A549 (cell line): ENCODE data around the gene SRRM4.

Experiments
- CHD2 ChIP-seq: fragments of 150-350 bp; IDR thresholded peaks from 2 replicates; pipeline ENCODE4 v1.6.1; 2014; ENCODE audit warnings: low read length; ENCODE audit not compliant: partially characterized antibody
- EP300 ChIP-seq, 2 experiments: fragments of >200 bp; sonication (Bioruptor Twin); formaldehyde crosslinking; IDR thresholded peaks; 2 replicates in 1 of 2; 3 replicates in 1 of 2; pipeline ENCODE4 v1.6.1; 2016 to 2017
- POLR2A ChIP-seq: IDR thresholded peaks from 2 replicates; pipeline ENCODE4 v1.6.1; 2012; ENCODE audit warnings: mild to moderate bottlenecking, low read length
- RAD21 ChIP-seq, 2 experiments: fragments of >200 bp in 1 of 2; sonication (Bioruptor Twin) in 1 of 2; formaldehyde crosslinking in 1 of 2; IDR thresholded peaks in 1 of 2; conservative IDR thresholded peaks in 1 of 2; 2 replicates in 1 of 2; 3 replicates in 1 of 2; pipeline ENCODE4 v1.6.1; 2012 to 2018; ENCODE audit warnings: inconsistent platforms in 1 of 2
- RFX5 ChIP-seq: fragments of 450-650 bp; IDR thresholded peaks from 2 replicates; pipeline ENCODE4 v1.7.1; 2014; ENCODE audit warnings: antibody characterized with exemption, mild to moderate bottlenecking, moderate library complexity
- TF ChIP-seq, protein P1 (sequence below): fragments of >200 bp; sonication (Bioruptor Twin); formaldehyde crosslinking; IDR thresholded peaks from 3 replicates; pipeline ENCODE4 v1.5.1; 2016
- TF ChIP-seq, protein P2 (sequence below): fragments of >200 bp; sonication (Bioruptor Twin); formaldehyde crosslinking; IDR thresholded peaks from 3 replicates; pipeline ENCODE4 v1.6.1; 2016

DNA sequence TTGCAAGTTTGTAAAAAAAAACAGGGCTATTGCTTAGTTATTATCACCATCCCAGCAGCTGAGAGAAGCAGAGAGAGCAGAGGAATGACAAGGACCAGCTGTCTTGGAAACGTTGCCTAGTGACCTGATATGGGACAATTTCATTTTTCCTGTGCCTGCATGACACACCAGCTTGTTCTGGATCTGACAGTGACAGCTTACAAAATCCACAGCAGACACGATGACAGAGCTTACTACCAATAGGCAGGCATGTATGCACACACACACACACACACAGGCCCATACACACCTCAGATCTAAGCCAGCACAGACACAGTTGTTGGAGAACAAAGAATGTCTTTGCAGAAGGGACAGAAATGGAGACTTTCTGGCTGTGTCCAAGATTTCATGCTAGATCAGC is 222.8 kb downstream of the SRRM4 start:
- TF ChIP-seq, protein P1, sequence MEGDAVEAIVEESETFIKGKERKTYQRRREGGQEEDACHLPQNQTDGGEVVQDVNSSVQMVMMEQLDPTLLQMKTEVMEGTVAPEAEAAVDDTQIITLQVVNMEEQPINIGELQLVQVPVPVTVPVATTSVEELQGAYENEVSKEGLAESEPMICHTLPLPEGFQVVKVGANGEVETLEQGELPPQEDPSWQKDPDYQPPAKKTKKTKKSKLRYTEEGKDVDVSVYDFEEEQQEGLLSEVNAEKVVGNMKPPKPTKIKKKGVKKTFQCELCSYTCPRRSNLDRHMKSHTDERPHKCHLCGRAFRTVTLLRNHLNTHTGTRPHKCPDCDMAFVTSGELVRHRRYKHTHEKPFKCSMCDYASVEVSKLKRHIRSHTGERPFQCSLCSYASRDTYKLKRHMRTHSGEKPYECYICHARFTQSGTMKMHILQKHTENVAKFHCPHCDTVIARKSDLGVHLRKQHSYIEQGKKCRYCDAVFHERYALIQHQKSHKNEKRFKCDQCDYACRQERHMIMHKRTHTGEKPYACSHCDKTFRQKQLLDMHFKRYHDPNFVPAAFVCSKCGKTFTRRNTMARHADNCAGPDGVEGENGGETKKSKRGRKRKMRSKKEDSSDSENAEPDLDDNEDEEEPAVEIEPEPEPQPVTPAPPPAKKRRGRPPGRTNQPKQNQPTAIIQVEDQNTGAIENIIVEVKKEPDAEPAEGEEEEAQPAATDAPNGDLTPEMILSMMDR: no peak
- no peak for TF ChIP-seq RFX5
- TF ChIP-seq, protein P2, sequence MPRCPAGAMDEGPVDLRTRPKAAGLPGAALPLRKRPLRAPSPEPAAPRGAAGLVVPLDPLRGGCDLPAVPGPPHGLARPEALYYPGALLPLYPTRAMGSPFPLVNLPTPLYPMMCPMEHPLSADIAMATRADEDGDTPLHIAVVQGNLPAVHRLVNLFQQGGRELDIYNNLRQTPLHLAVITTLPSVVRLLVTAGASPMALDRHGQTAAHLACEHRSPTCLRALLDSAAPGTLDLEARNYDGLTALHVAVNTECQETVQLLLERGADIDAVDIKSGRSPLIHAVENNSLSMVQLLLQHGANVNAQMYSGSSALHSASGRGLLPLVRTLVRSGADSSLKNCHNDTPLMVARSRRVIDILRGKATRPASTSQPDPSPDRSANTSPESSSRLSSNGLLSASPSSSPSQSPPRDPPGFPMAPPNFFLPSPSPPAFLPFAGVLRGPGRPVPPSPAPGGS: no peak
- TF ChIP-seq RAD21 (conservative IDR thresholded peaks at IDR 0.05 in 1 of 2, IDR thresholded peaks at IDR 0.05 in 1 of 2): no peak
- no peak for TF ChIP-seq POLR2A
- TF ChIP-seq EP300 (IDR thresholded peaks at IDR 0.05): no peak
- TF ChIP-seq CHD2: no peak
